H9 (cell line): Measurements from ENCODE around the gene WDHD1. TPM values are rescaled to one million over a fixed set of nuclear protein-coding genes. Genes with fewer than 3 reads are reported as not detected.

Source experiments
- DNase-seq: peaks from one replicate; pipeline ENCODE4 v3.0.0-alpha.2; 2017
- H2AFZ ChIP-seq: one replicate; pipeline ENCODE4 v1.6.1; 2013; ENCODE audit warnings: mild to moderate bottlenecking, low read length, control low read depth, moderate library complexity
- H2AK5ac ChIP-seq: 2 replicates; pipeline ENCODE4 v1.6.1; 2013; ENCODE audit warnings: low read length, control low read depth, mixed read lengths; ENCODE audit not compliant: insufficient read length
- H2BK120ac ChIP-seq: one replicate; pipeline ENCODE4 v1.6.1; 2013; ENCODE audit warnings: low read depth, mild to moderate bottlenecking, low read length, control low read depth, inconsistent platforms; ENCODE audit not compliant: poor library complexity, severe bottlenecking
- H2BK12ac ChIP-seq: 2 replicates; pipeline ENCODE4 v1.6.1; 2013; ENCODE audit warnings: low read length, control low read depth, mixed read lengths, low read depth; ENCODE audit not compliant: insufficient read length
- H2BK15ac ChIP-seq: 2 replicates; pipeline ENCODE4 v1.6.1; 2013; ENCODE audit warnings: low read depth, low read length, control low read depth
- H2BK20ac ChIP-seq: one replicate; pipeline ENCODE4 v1.6.1; 2013; ENCODE audit warnings: low read depth, mild to moderate bottlenecking, low read length, control low read depth, inconsistent platforms; ENCODE audit not compliant: poor library complexity, severe bottlenecking
- H2BK5ac ChIP-seq: 2 replicates; pipeline ENCODE4 v1.6.1; 2013; ENCODE audit warnings: low read length, control low read depth, mixed read lengths; ENCODE audit not compliant: insufficient read length
- H3K14ac ChIP-seq: 2 replicates; pipeline ENCODE4 v1.6.1; 2013; ENCODE audit warnings: low read length, control low read depth; ENCODE audit not compliant: insufficient read depth
- H3K18ac ChIP-seq: 2 replicates; pipeline ENCODE4 v1.6.1; 2013; ENCODE audit warnings: low read depth, mild to moderate bottlenecking, mixed read lengths, low read length, control low read depth; ENCODE audit not compliant: insufficient read length
- H3K23ac ChIP-seq: 2 replicates; pipeline ENCODE4 v1.6.1; 2013; ENCODE audit warnings: low read length, control low read depth, mixed read lengths, low read depth; ENCODE audit not compliant: insufficient read length
- H3K23me2 ChIP-seq: 2 replicates; pipeline ENCODE4 v1.6.1; 2013; ENCODE audit warnings: low read depth, mild to moderate bottlenecking, mixed read lengths, low read length, control low read depth; ENCODE audit not compliant: insufficient read length, poor library complexity, severe bottlenecking
- H3K27ac ChIP-seq: 2 replicates; pipeline ENCODE4 v1.5.1; 2013; ENCODE audit warnings: low read length, control low read depth, mixed read lengths, low read depth; ENCODE audit not compliant: insufficient read length
- H3K27me3 ChIP-seq: 2 replicates; pipeline ENCODE4 v1.6.1; 2013; ENCODE audit warnings: low read length, control low read depth, inconsistent platforms; ENCODE audit not compliant: insufficient read depth
- H3K4ac ChIP-seq: 2 replicates; pipeline ENCODE4 v1.6.1; 2013; ENCODE audit warnings: low read depth, mild to moderate bottlenecking, control low read depth, inconsistent platforms, low read length, moderate library complexity
- H3K4me1 ChIP-seq: 2 replicates; pipeline ENCODE4 v1.6.1; 2013; ENCODE audit warnings: low read length, control low read depth, inconsistent platforms; ENCODE audit not compliant: insufficient read depth
- H3K4me2 ChIP-seq: 2 replicates; pipeline ENCODE4 v1.6.1; 2013; ENCODE audit warnings: low read length, control low read depth, mixed read lengths; ENCODE audit not compliant: insufficient read length, insufficient read depth
- H3K56ac ChIP-seq: 2 replicates; pipeline ENCODE4 v1.6.1; 2013; ENCODE audit warnings: low read depth, mild to moderate bottlenecking, mixed read lengths, low read length, control low read depth; ENCODE audit not compliant: insufficient read length
- H3K79me1 ChIP-seq: 2 replicates; pipeline ENCODE4 v1.6.1; 2013; ENCODE audit warnings: low read depth, mild to moderate bottlenecking, moderate library complexity, low read length, control low read depth, inconsistent platforms; ENCODE audit not compliant: insufficient read depth, poor library complexity, severe bottlenecking
- H3K79me2 ChIP-seq: 2 replicates; pipeline ENCODE4 v1.6.1; 2013; ENCODE audit warnings: low read length, control low read depth, inconsistent platforms; ENCODE audit not compliant: insufficient read depth
- H3K9ac ChIP-seq: 2 replicates; pipeline ENCODE4 v1.6.1; 2013; ENCODE audit warnings: low read length, control low read depth, mixed read lengths; ENCODE audit not compliant: insufficient read length; ENCODE audit errors: extremely low read depth
- H3K9me3 ChIP-seq: one replicate; pipeline ENCODE4 v1.6.1; 2013; ENCODE audit warnings: low read depth, low read length, inconsistent platforms; ENCODE audit not compliant: control insufficient read depth
- H3T11ph ChIP-seq: one replicate; pipeline ENCODE4 v1.6.1; 2013; ENCODE audit warnings: mild to moderate bottlenecking, low read length, control low read depth, inconsistent platforms
- H4K20me1 ChIP-seq: one replicate; pipeline ENCODE4 v1.6.1; 2013; ENCODE audit not compliant: control insufficient read depth, insufficient read length, insufficient read depth
- H4K5ac ChIP-seq: 2 replicates; pipeline ENCODE4 v1.6.1; 2013; ENCODE audit warnings: low read depth, mild to moderate bottlenecking, mixed read lengths, low read length, control low read depth; ENCODE audit not compliant: insufficient read length
- H4K8ac ChIP-seq: replicated peaks from 2 replicates; pipeline ENCODE4 v1.6.1; 2013; ENCODE audit warnings: low read length, control low read depth, mixed read lengths, low read depth; ENCODE audit not compliant: insufficient read length
- H4K91ac ChIP-seq: 2 replicates; pipeline ENCODE4 v1.6.1; 2013; ENCODE audit warnings: low read depth, mild to moderate bottlenecking, moderate library complexity, mixed read lengths, low read length, control low read depth; ENCODE audit not compliant: insufficient read length
- H3K27ac Mint-ChIP-seq, 3 experiments: 2 replicates in 2 of 3; 3 replicates in 1 of 3; pipeline ENCODE4 v1.8.0; 2020 to 2021; ENCODE audit warnings: mixed read lengths in 3 of 3, mild to moderate bottlenecking in 1 of 3, moderate library complexity in 1 of 3
- H3K27me3 Mint-ChIP-seq: 2 replicates; pipeline ENCODE4 v1.8.0; 2021; ENCODE audit warnings: low read depth, mild to moderate bottlenecking, moderate library complexity, mixed read lengths
- H3K36me3 Mint-ChIP-seq, 3 experiments: 2 replicates in 2 of 3; 3 replicates in 1 of 3; pipeline ENCODE4 v1.8.0; 2020 to 2021; ENCODE audit warnings: low read depth in 3 of 3, mixed read lengths in 3 of 3; ENCODE audit not compliant: insufficient read depth in 1 of 3
- H3K4me1 Mint-ChIP-seq, 2 experiments: 2 replicates each; pipeline ENCODE4 v1.8.0; 2020; ENCODE audit warnings: mixed read lengths in 2 of 2
- H3K4me3 Mint-ChIP-seq, 2 experiments: 2 replicates in 1 of 2; 3 replicates in 1 of 2; pipeline ENCODE4 v1.8.0; 2020 to 2021; ENCODE audit warnings: mild to moderate bottlenecking in 2 of 2, mixed read lengths in 2 of 2, moderate library complexity in 1 of 2
- H3K9me3 Mint-ChIP-seq, 2 experiments: 2 replicates in 1 of 2; 3 replicates in 1 of 2; pipeline ENCODE4 v1.8.0; 2020; ENCODE audit warnings: mild to moderate bottlenecking in 2 of 2, mixed read lengths in 2 of 2, moderate library complexity in 1 of 2
- WGBS: extraction: QIAGEN DNeasy Blood & Tissue Kit; methylation state at CpG from one replicate; pipeline ENCODE4 v1.1.7; 2013; ENCODE audit warnings: missing lambda C conversion rate, low lambda C conversion rate, mixed read lengths; ENCODE audit not compliant: insufficient read length; ENCODE audit errors: extremely low coverage; 5-methylcytosine and 5-hydroxymethylcytosine counted together
- total RNA-seq: library from RNA; stranded (reverse); gene quantifications from 2 replicates; pipeline ENCODE4 v1.2.1, GENCODE V29; 2021
- TF ChIP-seq, protein P1 (sequence below): fragments of 200-600 bp; sonication (generic); conservative IDR thresholded peaks from 3 replicates; pipeline ENCODE4 v1.8.0; 2021; ENCODE audit warnings: antibody characterized with exemption, mild to moderate bottlenecking

Gene WDHD1
- total RNA-seq, 1 experiment from 2014 or later = 93.7 TPM

DNA sequence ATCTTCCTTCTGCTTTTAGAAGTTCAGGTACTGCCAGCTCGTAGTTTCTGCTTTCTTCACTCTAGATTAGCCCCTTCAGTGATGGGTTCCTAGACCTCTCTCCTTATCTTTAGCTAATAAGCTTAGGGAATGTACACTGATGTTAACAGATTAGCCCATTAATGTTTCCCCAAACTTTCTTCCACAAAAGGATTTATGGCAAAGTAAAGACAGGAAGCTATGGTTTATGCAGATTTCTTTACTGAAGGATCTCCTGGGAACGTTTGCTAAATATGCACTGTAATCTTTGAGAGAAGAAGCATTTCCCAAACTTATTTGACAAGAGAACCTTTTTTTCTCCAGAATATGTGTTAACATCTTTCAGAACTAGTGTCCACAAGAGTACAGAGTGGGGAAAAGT is 4.3 kb upstream of the WDHD1 start:
- Histone ChIP-seq H4K91ac (no peak overlapping the region), H3K23ac (no peak overlapping the region), H3K27me3 (no peaks in the 10 kb centered on the region), H4K20me1 (no peaks in the 10 kb centered on the region), H3K79me2 (peaks cover 12% of the 10 kb centered on the region; the same call in 1 of the 2 replicates), H3K79me1 (no peaks in the 10 kb centered on the region), H4K8ac (no peak overlapping the region), H3K14ac (no peak overlapping the region), H3K4ac (no peak overlapping the region), H2AFZ (no peak overlapping the region), H2BK20ac (no peak overlapping the region), H3K4me1 (no peaks in the 10 kb centered on the region), H3K4me2 (no peak overlapping the region), H2BK120ac (no peak overlapping the region), H3K23me2 (peaks cover 5% of the 10 kb centered on the region), H3K9ac (no peak overlapping the region), H2BK5ac (no peak overlapping the region), H3K18ac (no peak overlapping the region), H3K56ac (no peak overlapping the region), H2BK12ac (no peak overlapping the region), H3K9me3 (no peaks in the 10 kb centered on the region), H4K5ac (no peak overlapping the region), H2BK15ac (no peak overlapping the region), H3K27ac (no peak overlapping the region), H2AK5ac (no peak overlapping the region), H3T11ph (no peak overlapping the region)
- Mint-ChIP-seq H3K4me3 (no peak overlapping the region), H3K9me3 (peaks cover 0 to 4% of the 10 kb centered on the region in 2 experiments; a peak in 1 of 5 replicates), H3K27me3 (no peaks in the 10 kb centered on the region), H3K27ac (peak overlapping the region in 1 of 3 experiments; percentile 13; a peak in 3 of 7 replicates), H3K4me1 (peaks cover 29 to 31% of the 10 kb centered on the region in 2 experiments), H3K36me3 (peaks cover 7 to 42% (median 36%) of the 10 kb centered on the region in 3 experiments; a peak in 5 of 7 replicates)
- TF ChIP-seq, protein P1, sequence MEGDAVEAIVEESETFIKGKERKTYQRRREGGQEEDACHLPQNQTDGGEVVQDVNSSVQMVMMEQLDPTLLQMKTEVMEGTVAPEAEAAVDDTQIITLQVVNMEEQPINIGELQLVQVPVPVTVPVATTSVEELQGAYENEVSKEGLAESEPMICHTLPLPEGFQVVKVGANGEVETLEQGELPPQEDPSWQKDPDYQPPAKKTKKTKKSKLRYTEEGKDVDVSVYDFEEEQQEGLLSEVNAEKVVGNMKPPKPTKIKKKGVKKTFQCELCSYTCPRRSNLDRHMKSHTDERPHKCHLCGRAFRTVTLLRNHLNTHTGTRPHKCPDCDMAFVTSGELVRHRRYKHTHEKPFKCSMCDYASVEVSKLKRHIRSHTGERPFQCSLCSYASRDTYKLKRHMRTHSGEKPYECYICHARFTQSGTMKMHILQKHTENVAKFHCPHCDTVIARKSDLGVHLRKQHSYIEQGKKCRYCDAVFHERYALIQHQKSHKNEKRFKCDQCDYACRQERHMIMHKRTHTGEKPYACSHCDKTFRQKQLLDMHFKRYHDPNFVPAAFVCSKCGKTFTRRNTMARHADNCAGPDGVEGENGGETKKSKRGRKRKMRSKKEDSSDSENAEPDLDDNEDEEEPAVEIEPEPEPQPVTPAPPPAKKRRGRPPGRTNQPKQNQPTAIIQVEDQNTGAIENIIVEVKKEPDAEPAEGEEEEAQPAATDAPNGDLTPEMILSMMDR = no peak
- no peak for DNase-seq
- no CpG with 5 or more reads among the region's 2 CpGs for WGBS
